Ishikawa (cell line): ENCODE measurements around the gene FGD2.

Experiments used
- CEBPB ChIP-seq: IDR thresholded peaks from 2 replicates; pipeline ENCODE4 v1.6.1; 2012
- CREB1 ChIP-seq: IDR thresholded peaks from 2 replicates; pipeline ENCODE4 v1.6.1; 2012; ENCODE audit warnings: low read depth
- EP300 ChIP-seq: IDR thresholded peaks from 2 replicates; pipeline ENCODE4 v1.6.1; 2012; ENCODE audit warnings: borderline replicate concordance
- FOXM1 ChIP-seq: IDR thresholded peaks from 2 replicates; pipeline ENCODE4 v1.6.1; 2012; ENCODE audit warnings: low read depth, borderline replicate concordance
- MAX ChIP-seq: IDR thresholded peaks from 2 replicates; pipeline ENCODE4 v1.6.1; 2012
- NFIC ChIP-seq: IDR thresholded peaks from 2 replicates; pipeline ENCODE4 v1.6.1; 2012
- RAD21 ChIP-seq: IDR thresholded peaks from 2 replicates; pipeline ENCODE4 v1.6.1; 2012; ENCODE audit warnings: low read depth
- REST ChIP-seq: IDR thresholded peaks from 2 replicates; pipeline ENCODE4 v1.6.1; 2012; ENCODE audit warnings: low read depth, mild to moderate bottlenecking
- TAF1 ChIP-seq: IDR thresholded peaks from 2 replicates; pipeline ENCODE4 v1.6.1; 2012; ENCODE audit warnings: low read depth, mild to moderate bottlenecking
- TEAD4 ChIP-seq: IDR thresholded peaks from 2 replicates; pipeline ENCODE4 v1.6.1; 2012
- YY1 ChIP-seq: IDR thresholded peaks from 2 replicates; pipeline ENCODE4 v1.6.1; 2012; ENCODE audit warnings: low read depth

GRCh38 chr6:37057678-37058077 is 52.2 kb downstream of the FGD2 start:
- TF ChIP-seq RAD21 (no peak), YY1 (no peak), REST (no peak), MAX (no peak), TEAD4 (no peak), NFIC (no peak), CREB1 (no peak), TAF1 (no peak), EP300 (no peak), FOXM1 (no peak), CEBPB (no peak)
